OCI-LY7 (cell line): ENCODE results near the gene KICS2. TPM values are rescaled to one million over a fixed set of nuclear protein-coding genes. Genes with fewer than 3 reads are reported as not detected.

Experiments
- BruUV-seq: library from RNA; stranded (reverse); fragments of 400-500 nt; replicated peaks from 2 replicates; lab custom pipeline; 2021; lab: Mats Ljungman, UMichigan
- CTCF ChIA-PET: fragments of 300-600 bp; sonication (Branson Sonifier 250); formaldehyde crosslinking; loops from one replicate; lab custom pipeline; 2022; ENCODE audit warnings: antibody characterized with exemption; ENCODE audit not compliant: unreplicated experiment; lab: Charles Lee
- POLR2A ChIA-PET: fragments of 300-600 bp; sonication (Branson Sonifier 250); formaldehyde crosslinking; loops from one replicate; lab custom pipeline; 2022; ENCODE audit warnings: antibody characterized with exemption; lab: Charles Lee
- DNase-seq: peaks from one replicate; pipeline ENCODE4 v3.0.0-alpha.2; 2015; ENCODE audit warnings: low spot score
- H2AFZ ChIP-seq: fragments of 200-600 bp; sonication (generic), shearing (Covaris generic); 2 replicates; pipeline ENCODE4 v1.6.1; 2014; ENCODE audit warnings: mild to moderate bottlenecking, antibody characterized with exemption, low read length, moderate library complexity
- H3K27ac ChIP-seq: fragments of 200-600 bp; sonication (generic); 2 replicates; pipeline ENCODE4 v1.5.1; 2014; ENCODE audit warnings: mixed run types, low read depth, mild to moderate bottlenecking, moderate library complexity, low read length, inconsistent platforms; ENCODE audit not compliant: poor library complexity, severe bottlenecking
- H3K36me3 ChIP-seq: fragments of 200-600 bp; sonication (generic); 2 replicates; pipeline ENCODE4 v1.6.1; 2014; ENCODE audit warnings: mild to moderate bottlenecking, antibody characterized with exemption, low read length, moderate library complexity, mixed read lengths; ENCODE audit not compliant: insufficient read depth
- H3K4me1 ChIP-seq: fragments of 200-600 bp; sonication (generic); 2 replicates; pipeline ENCODE4 v1.5.1; 2014; ENCODE audit warnings: mild to moderate bottlenecking, low read length; ENCODE audit not compliant: insufficient read depth, poor library complexity, severe bottlenecking
- H3K4me2 ChIP-seq: fragments of 200-600 bp; sonication (generic); 2 replicates; pipeline ENCODE4 v1.6.1; 2014; ENCODE audit warnings: mild to moderate bottlenecking, low read length
- H3K4me3 ChIP-seq: fragments of 200-600 bp; sonication (generic); 2 replicates; pipeline ENCODE4 v1.5.1; 2014; ENCODE audit warnings: mild to moderate bottlenecking, low read depth, low read length; ENCODE audit not compliant: poor library complexity, severe bottlenecking
- H3K79me2 ChIP-seq: fragments of 200-600 bp; sonication (generic); 2 replicates; pipeline ENCODE4 v1.6.1; 2016; ENCODE audit warnings: low read depth, mild to moderate bottlenecking, low read length, moderate library complexity, mixed read lengths; ENCODE audit not compliant: insufficient read depth
- H3K9me2 ChIP-seq: fragments of 200-600 bp; sonication (generic); 2 replicates; pipeline ENCODE4 v1.6.1; 2016; ENCODE audit warnings: mild to moderate bottlenecking, low read length, mixed read lengths; ENCODE audit not compliant: insufficient read depth
- H3K9me3 ChIP-seq: fragments of 200-600 bp; sonication (generic); 2 replicates; pipeline ENCODE4 v1.6.1; 2014; ENCODE audit warnings: mild to moderate bottlenecking, mixed run types, low read length, mixed read lengths
- H4K20me1 ChIP-seq: fragments of 200-600 bp; sonication (generic); 2 replicates; pipeline ENCODE4 v1.6.1; 2014; ENCODE audit warnings: mild to moderate bottlenecking, antibody characterized with exemption, low read length, moderate library complexity, mixed read lengths; ENCODE audit not compliant: insufficient read depth
- EZH2phosphoT487 ChIP-seq: fragments of 200-600 bp; sonication (generic); IDR thresholded peaks from 2 replicates; pipeline ENCODE4 v1.6.1; 2018; ENCODE audit warnings: low read depth, borderline replicate concordance, mild to moderate bottlenecking, mixed run types, antibody characterized with exemption, low read length, moderate library complexity, mixed read lengths
- intact Hi-C: fragments of 100-400 bp; cut with micrococcal nuclease; formaldehyde crosslinking; loops from one replicate; pipeline ENCODE4 v1.10.0; 2022; ENCODE audit not compliant: unreplicated experiment
- total RNA-seq, 2 experiments: library from RNA; depleted of rRNA in 1 of 2; stranded (reverse); fragments of >200 nt in 1 of 2; shearing (Covaris generic) in 1 of 2; gene quantifications; 2 replicates each; pipeline ENCODE4 v1.2.3, GENCODE V29; 2014 to 2022
- TF ChIP-seq, protein P1 (sequence below): fragments of 200-600 bp; sonication (generic); conservative IDR thresholded peaks from 2 replicates; pipeline ENCODE4 v1.5.1; 2014; ENCODE audit warnings: mild to moderate bottlenecking, antibody characterized with exemption, low read length, moderate library complexity, mixed read lengths

The KICS2 gene
- total RNA-seq, 2 experiments from 2014 or later = 20.4 to 20.6 TPM

DNA sequence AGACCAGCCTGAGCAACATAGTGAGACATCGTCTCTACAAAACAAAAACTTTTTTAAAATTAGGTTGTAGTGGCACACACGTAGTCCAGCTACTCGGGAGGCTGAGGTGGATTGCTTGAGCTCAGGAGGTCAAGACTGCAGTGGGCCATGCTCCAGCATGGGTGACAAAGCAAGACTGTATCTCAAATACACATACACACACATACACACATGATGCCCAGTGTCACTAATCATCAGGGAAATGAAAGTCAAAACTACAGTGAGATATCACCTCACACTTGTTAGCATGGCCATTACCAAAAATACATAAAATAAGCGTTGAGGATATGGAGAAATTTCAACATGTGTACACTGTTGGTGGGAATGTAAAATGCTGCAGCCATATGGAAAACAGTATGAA lies 33.2 kb upstream of the KICS2 start:
- intact Hi-C loops = loop anchor here (5.0 to 10.0 kb wide), 2 partner anchors 100 to 1153 kb away; no protein-coding TSS in a partner anchor

DNA sequence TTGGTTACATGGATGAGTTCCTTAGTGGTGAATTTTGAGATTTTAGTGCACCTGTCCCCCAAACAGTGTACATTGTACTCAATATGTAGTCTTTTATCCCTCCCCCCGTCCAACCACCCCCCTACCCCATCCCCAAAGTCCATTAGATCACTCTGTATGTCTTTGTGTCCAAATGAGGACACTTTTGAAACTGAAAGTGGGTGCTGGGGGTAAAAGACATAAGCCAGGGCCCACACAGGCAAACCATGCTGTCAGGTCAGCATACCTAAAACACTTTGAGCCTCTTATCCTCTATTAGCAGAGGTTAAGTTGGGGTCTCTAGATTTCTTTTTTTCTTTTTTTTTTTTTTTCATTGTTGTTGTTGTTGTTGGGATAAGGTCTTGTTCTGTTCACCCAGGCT lies 31.3 kb upstream of the KICS2 start:
- intact Hi-C loops = loop anchor here (10.0 kb wide), 1 partner anchor 99 kb away; no protein-coding TSS in a partner anchor
- Histone ChIP-seq H3K4me3 (no peak overlapping the region), H3K4me2 (no peak overlapping the region), H3K9me2 (no peaks in the 10 kb centered on the region), H4K20me1 (no peaks in the 10 kb centered on the region), H3K79me2 (no peaks in the 10 kb centered on the region), H3K36me3 (no peaks in the 10 kb centered on the region), H3K4me1 (no peaks in the 10 kb centered on the region), H3K9me3 (no peaks in the 10 kb centered on the region), H2AFZ (no peak overlapping the region), H3K27ac (no peak overlapping the region)
- no TSS peak for BruUV-seq
- ChIA-PET CTCF (no interaction called here), POLR2A (interaction anchor here (0.7 kb wide), 1 partner anchor 140 kb away, joined by 3 read pairs; no protein-coding TSS in a partner anchor)
- TF ChIP-seq EZH2phosphoT487 = no peak
- TF ChIP-seq, protein P1, sequence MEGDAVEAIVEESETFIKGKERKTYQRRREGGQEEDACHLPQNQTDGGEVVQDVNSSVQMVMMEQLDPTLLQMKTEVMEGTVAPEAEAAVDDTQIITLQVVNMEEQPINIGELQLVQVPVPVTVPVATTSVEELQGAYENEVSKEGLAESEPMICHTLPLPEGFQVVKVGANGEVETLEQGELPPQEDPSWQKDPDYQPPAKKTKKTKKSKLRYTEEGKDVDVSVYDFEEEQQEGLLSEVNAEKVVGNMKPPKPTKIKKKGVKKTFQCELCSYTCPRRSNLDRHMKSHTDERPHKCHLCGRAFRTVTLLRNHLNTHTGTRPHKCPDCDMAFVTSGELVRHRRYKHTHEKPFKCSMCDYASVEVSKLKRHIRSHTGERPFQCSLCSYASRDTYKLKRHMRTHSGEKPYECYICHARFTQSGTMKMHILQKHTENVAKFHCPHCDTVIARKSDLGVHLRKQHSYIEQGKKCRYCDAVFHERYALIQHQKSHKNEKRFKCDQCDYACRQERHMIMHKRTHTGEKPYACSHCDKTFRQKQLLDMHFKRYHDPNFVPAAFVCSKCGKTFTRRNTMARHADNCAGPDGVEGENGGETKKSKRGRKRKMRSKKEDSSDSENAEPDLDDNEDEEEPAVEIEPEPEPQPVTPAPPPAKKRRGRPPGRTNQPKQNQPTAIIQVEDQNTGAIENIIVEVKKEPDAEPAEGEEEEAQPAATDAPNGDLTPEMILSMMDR = no peak
- DNase-seq = no peak

More for the DNA sequence above, 33.2 kb upstream of the KICS2 start:
- Histone ChIP-seq H3K4me1 (no peaks in the 10 kb centered on the region), H3K4me2 (no peak overlapping the region), H3K27ac (no peak overlapping the region), H3K9me2 (no peaks in the 10 kb centered on the region), H3K36me3 (no peaks in the 10 kb centered on the region), H4K20me1 (no peaks in the 10 kb centered on the region), H3K79me2 (no peaks in the 10 kb centered on the region), H2AFZ (no peak overlapping the region), H3K9me3 (no peaks in the 10 kb centered on the region), H3K4me3 (no peak overlapping the region)
- CTCF ChIA-PET = no interaction called here
- TF ChIP-seq, protein P1 = no peak
- no peak for TF ChIP-seq EZH2phosphoT487
- DNase-seq = no peak
- POLR2A ChIA-PET = no interaction called here
- BruUV-seq = no TSS peak

DNA sequence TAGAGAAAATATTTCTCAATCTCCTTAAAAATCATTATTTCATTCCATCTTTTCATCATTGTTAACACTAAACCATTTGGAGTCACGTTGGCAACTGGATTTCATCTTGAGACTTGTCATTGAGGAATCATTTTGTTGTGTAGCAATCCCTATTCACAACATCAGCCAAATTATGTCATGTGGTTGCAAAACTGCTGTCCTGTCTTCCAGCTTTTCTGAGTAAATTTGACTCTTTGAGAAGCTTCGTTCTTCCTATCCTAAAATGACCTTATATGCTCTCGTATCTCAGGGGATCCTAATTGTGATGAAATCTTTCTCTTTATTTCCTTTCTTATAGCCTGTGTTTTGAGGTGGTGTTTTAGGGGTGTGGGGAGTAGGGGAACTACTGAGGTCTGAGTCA lies 30.6 kb upstream of the KICS2 start:
- TF ChIP-seq, protein P1 = no peak
- no peak for TF ChIP-seq EZH2phosphoT487
- H3K4me2 ChIP-seq = no peak overlapping the region
- no peak overlapping the region for H2AFZ ChIP-seq
- DNase-seq = no peak
- no peaks in the 10 kb centered on the region for H4K20me1 ChIP-seq
- no peaks in the 10 kb centered on the region for H3K4me1 ChIP-seq
- POLR2A ChIA-PET = interaction anchor here (0.6 kb wide), 1 partner anchor 34 kb away, joined by 3 read pairs; no protein-coding TSS in a partner anchor
- H3K79me2 ChIP-seq = no peaks in the 10 kb centered on the region
- H3K36me3 ChIP-seq = no peaks in the 10 kb centered on the region
- no peaks in the 10 kb centered on the region for H3K9me2 ChIP-seq
- intact Hi-C loops = loop anchor here (10.0 kb wide), 1 partner anchor 98 kb away; no protein-coding TSS in a partner anchor
- no peaks in the 10 kb centered on the region for H3K9me3 ChIP-seq
- CTCF ChIA-PET = no interaction called here
- H3K27ac ChIP-seq = no peak overlapping the region
- no peak overlapping the region for H3K4me3 ChIP-seq
- no TSS peak for BruUV-seq
